A673 (cell line): ENCODE results near the gene PLCL1.

Source experiments
- EZH2 ChIP-seq: fragments of 200-600 bp; sonication (generic); IDR thresholded peaks from 2 replicates; pipeline ENCODE4 v1.6.1; 2017; ENCODE audit warnings: borderline replicate concordance, low read depth, mild to moderate bottlenecking, mixed read lengths, antibody characterized with exemption, low read length; ENCODE audit not compliant: poor library complexity, severe bottlenecking
- TF ChIP-seq, protein P1 (sequence below): fragments of 300-800, 200-600 bp; sonication (generic); conservative IDR thresholded peaks from 2 replicates; pipeline ENCODE4 v1.5.1; 2017; ENCODE audit warnings: low read depth, mild to moderate bottlenecking, antibody characterized with exemption, low read length, moderate library complexity, mixed read lengths

- TF ChIP-seq, protein P1, sequence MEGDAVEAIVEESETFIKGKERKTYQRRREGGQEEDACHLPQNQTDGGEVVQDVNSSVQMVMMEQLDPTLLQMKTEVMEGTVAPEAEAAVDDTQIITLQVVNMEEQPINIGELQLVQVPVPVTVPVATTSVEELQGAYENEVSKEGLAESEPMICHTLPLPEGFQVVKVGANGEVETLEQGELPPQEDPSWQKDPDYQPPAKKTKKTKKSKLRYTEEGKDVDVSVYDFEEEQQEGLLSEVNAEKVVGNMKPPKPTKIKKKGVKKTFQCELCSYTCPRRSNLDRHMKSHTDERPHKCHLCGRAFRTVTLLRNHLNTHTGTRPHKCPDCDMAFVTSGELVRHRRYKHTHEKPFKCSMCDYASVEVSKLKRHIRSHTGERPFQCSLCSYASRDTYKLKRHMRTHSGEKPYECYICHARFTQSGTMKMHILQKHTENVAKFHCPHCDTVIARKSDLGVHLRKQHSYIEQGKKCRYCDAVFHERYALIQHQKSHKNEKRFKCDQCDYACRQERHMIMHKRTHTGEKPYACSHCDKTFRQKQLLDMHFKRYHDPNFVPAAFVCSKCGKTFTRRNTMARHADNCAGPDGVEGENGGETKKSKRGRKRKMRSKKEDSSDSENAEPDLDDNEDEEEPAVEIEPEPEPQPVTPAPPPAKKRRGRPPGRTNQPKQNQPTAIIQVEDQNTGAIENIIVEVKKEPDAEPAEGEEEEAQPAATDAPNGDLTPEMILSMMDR, result no peak
- no peak for TF ChIP-seq EZH2
Observed at GRCh38 chr2:197932374-197932773, 128.0 kb downstream of the PLCL1 start.
